Osteoblast (primary cell): ENCODE measurements around the gene CDK2. TPM values are rescaled to one million over a fixed set of nuclear protein-coding genes. Genes with fewer than 3 reads are reported as not detected.

Experiments used
- DNase-seq: peaks from one replicate; pipeline ENCODE4 v3.0.0; 2011; ENCODE audit warnings: low spot score, mixed read lengths; ENCODE audit not compliant: insufficient read length; ENCODE audit errors: missing footprints
- H2AFZ ChIP-seq: 2 replicates; pipeline ENCODE4 v1.6.0; 2011; ENCODE audit warnings: mild to moderate bottlenecking, low read length
- H3K27ac ChIP-seq: 2 replicates; pipeline ENCODE4 v1.5.1; 2011; ENCODE audit warnings: mild to moderate bottlenecking, low read depth, low read length, moderate library complexity
- H3K27me3 ChIP-seq: 2 replicates; pipeline ENCODE4 v1.6.0; 2012; ENCODE audit warnings: mild to moderate bottlenecking, control low read depth, inconsistent platforms, low read length, moderate library complexity; ENCODE audit not compliant: insufficient read depth
- H3K36me3 ChIP-seq: 2 replicates; pipeline ENCODE4 v1.5.1; 2011; ENCODE audit warnings: mild to moderate bottlenecking, low read length, control low read depth, moderate library complexity; ENCODE audit not compliant: insufficient read depth
- H3K4me1 ChIP-seq: 2 replicates; pipeline ENCODE4 v1.5.1; 2011; ENCODE audit warnings: mild to moderate bottlenecking, low read length, control low read depth, moderate library complexity; ENCODE audit not compliant: insufficient read depth
- H3K4me2 ChIP-seq: 2 replicates; pipeline ENCODE4 v1.6.0; 2011; ENCODE audit warnings: mild to moderate bottlenecking, low read length; ENCODE audit not compliant: insufficient read depth
- H3K4me3 ChIP-seq: fragments of 200-600 bp; sonication (generic); 3 replicates; pipeline ENCODE4 v1.5.1; 2012; ENCODE audit warnings: mild to moderate bottlenecking, low read length, inconsistent platforms; ENCODE audit not compliant: insufficient read depth
- H3K79me2 ChIP-seq: 2 replicates; pipeline ENCODE4 v1.6.0; 2012; ENCODE audit warnings: mild to moderate bottlenecking, low read length, control low read depth, inconsistent platforms; ENCODE audit not compliant: insufficient read depth
- H3K9me3 ChIP-seq: 2 replicates; pipeline ENCODE4 v1.5.1; 2011; ENCODE audit warnings: low read depth, low read length, control low read depth
- H4K20me1 ChIP-seq: 2 replicates; pipeline ENCODE4 v1.6.0; 2012; ENCODE audit warnings: mild to moderate bottlenecking, low read length, control low read depth; ENCODE audit not compliant: insufficient read depth
- CTCF ChIP-seq: IDR thresholded peaks from 2 replicates; pipeline ENCODE4 v1.5.1; 2011; ENCODE audit warnings: mild to moderate bottlenecking, low read depth, low read length, moderate library complexity; ENCODE audit errors: extremely low read depth
- total RNA-seq: library from RNA; depleted of rRNA; stranded (reverse); fragments of >200 nt; gene quantifications from 2 replicates; pipeline ENCODE4 v1.2.3, GENCODE V29; 2012

CDK2 gene
- total RNA-seq, 1 donor, result 13.4 TPM

DNA sequence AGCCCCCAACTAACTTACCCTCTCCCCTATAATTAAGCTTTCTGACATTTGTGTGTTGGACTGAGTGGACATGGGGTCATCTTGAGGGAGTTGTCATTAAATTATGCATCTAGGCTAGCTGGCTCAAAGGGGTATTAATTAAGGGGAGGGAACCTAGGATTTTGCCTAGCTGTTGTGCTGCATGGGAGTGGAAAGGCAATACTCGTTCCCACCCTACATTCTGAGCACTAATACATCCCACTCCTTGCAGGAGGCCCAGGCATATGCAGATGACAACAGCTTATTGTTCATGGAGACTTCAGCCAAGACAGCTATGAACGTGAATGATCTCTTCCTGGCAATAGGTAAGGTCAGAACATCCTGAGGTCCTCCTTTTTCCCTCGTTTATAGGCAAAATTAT lies 24.5 kb downstream of the CDK2 start:
- no peak overlapping the region for H3K4me2 ChIP-seq
- no peaks in the 10 kb centered on the region for H3K79me2 ChIP-seq
- TF ChIP-seq CTCF, result no peak
- no peaks in the 10 kb centered on the region for H3K4me1 ChIP-seq
- no peak overlapping the region for H3K4me3 ChIP-seq
- H3K36me3 ChIP-seq, result peaks cover 65% of the 10 kb centered on the region
- H3K27me3 ChIP-seq, result no peaks in the 10 kb centered on the region
- no peaks in the 10 kb centered on the region for H3K9me3 ChIP-seq
- H2AFZ ChIP-seq, result no peak overlapping the region
- DNase-seq, result no peak
- H3K27ac ChIP-seq, result no peak overlapping the region
- no peaks in the 10 kb centered on the region for H4K20me1 ChIP-seq

DNA sequence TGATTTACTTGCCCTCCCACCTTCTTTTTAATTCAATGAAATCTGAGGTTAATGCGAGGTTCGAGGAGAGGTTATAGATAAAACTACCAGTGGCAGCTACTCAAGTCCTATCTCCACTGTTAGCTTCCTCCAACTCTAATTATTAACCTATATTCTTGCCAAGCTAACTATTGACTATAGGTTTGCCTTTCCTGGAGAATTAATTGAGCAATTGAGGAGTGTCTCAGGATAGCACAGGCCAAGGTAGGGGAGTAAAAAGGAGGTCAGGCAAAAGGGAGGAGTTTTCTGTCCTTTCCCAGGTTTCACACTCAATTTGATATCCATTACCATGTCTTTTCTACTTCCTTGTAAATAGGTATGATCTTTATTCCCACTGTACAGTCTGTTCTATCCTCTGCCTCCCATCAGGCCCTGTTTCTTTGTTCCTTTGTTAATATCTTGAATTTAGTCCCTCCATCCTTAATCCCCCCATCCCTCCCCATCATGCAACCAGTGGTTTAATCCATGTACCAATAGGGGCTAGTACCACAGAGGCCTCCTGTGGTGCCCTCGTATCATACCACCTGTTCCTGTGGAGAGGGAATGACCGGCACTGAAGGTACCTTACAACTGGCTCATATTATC lies 26.7 kb downstream of the CDK2 start:
- TF ChIP-seq CTCF, result no peak
- Histone ChIP-seq H3K4me2 (no peak overlapping the region), H4K20me1 (no peaks in the 10 kb centered on the region), H3K27ac (no peak overlapping the region), H3K36me3 (peaks cover 57% of the 10 kb centered on the region), H3K27me3 (no peaks in the 10 kb centered on the region), H3K4me3 (no peak overlapping the region), H3K79me2 (peaks cover 9% of the 10 kb centered on the region), H3K4me1 (peaks cover 14% of the 10 kb centered on the region), H3K9me3 (no peaks in the 10 kb centered on the region), H2AFZ (no peak overlapping the region)
- DNase-seq, result peak; percentile 18

- H3K4me2 ChIP-seq, result no peak overlapping the region
- peak; percentile 58 for DNase-seq
- H3K4me3 ChIP-seq, result no peak overlapping the region
- no peak overlapping the region for H2AFZ ChIP-seq
- H3K27ac ChIP-seq, result no peak overlapping the region
- no peaks in the 10 kb centered on the region for H3K27me3 ChIP-seq
- TF ChIP-seq CTCF, result no peak
- no peaks in the 10 kb centered on the region for H3K9me3 ChIP-seq
- H3K4me1 ChIP-seq, result peaks cover 14% of the 10 kb centered on the region
- H3K36me3 ChIP-seq, result peaks cover 43% of the 10 kb centered on the region
- H4K20me1 ChIP-seq, result no peaks in the 10 kb centered on the region
- peaks cover 12% of the 10 kb centered on the region for H3K79me2 ChIP-seq
Measured at GRCh38 chr12:55995366-55995765, 28.7 kb downstream of the CDK2 start.

DNA sequence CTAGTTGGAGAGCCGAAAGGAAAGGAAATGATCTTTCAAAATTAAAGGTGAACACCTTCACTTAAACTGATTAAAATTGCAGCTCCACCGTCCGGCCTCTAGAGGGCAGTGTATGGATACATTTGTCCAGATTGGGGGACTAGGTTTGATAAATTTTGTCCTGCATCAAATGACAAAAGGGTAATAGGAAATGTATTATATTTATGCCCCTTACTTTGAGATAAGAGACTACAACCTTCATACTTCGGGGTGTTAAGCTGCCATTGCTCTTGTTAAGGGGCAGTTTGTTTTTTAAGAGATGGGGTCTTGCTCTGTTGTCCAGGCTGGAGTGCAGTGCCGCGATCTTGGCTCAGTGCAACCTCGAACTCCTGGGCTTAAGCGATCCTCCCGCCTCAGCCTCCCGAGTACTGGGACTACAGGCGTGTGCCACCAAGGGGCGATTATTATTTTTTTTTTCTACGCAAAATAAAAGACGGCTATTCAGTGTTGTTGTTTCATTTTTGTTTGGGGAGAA lies 29.6 kb downstream of the CDK2 start:
- DNase-seq, result peak; percentile 92

More for the DNA sequence above, 29.6 kb downstream of the CDK2 start:
- peaks cover 12% of the 10 kb centered on the region for H3K79me2 ChIP-seq
- peak overlapping the region; percentile 96 for H3K4me3 ChIP-seq
- peak overlapping the region; percentile 34 for H3K27ac ChIP-seq
- H3K4me1 ChIP-seq, result peaks cover 14% of the 10 kb centered on the region
- peak; percentile 83 for TF ChIP-seq CTCF
- peak overlapping the region; percentile 97 for H2AFZ ChIP-seq
- peak overlapping the region; percentile 92 for H3K4me2 ChIP-seq
- no peaks in the 10 kb centered on the region for H3K27me3 ChIP-seq
- H3K9me3 ChIP-seq, result no peaks in the 10 kb centered on the region
- no peaks in the 10 kb centered on the region for H4K20me1 ChIP-seq
- H3K36me3 ChIP-seq, result peaks cover 34% of the 10 kb centered on the region
